SK-N-SH (cell line): ENCODE measurements around the gene HSF5. TPM values are rescaled to one million over a fixed set of nuclear protein-coding genes. Genes with fewer than 3 reads are reported as not detected.

Source experiments
- CTCF ChIA-PET: fragments of 300-600, 350-600 bp; formaldehyde crosslinking; extraction: SDS; loops from one replicate; lab custom pipeline; 2021; lab: Yijun Ruan, JAX
- POLR2A ChIA-PET: fragments of 350-600 bp; sonication (Branson Sonifier 250); formaldehyde crosslinking; extraction: SDS; loops from one replicate; lab custom pipeline; 2020; ENCODE audit warnings: antibody characterized with exemption, inconsistent platforms; lab: Yijun Ruan, JAX
- DNase-seq: peaks from one replicate; pipeline ENCODE4 v3.0.0; 2012
- H2AFZ ChIP-seq: fragments of 200-600 bp; sonication (generic); 2 replicates; pipeline ENCODE4 v1.8.1; 2016; ENCODE audit warnings: antibody characterized with exemption, mild to moderate bottlenecking, low read depth
- H3F3A ChIP-seq: fragments of 200-600 bp; sonication (generic); replicated peaks from 2 replicates; pipeline ENCODE3; 2016; ENCODE audit warnings: antibody characterized with exemption, mild to moderate bottlenecking; ENCODE audit not compliant: insufficient read depth
- H3K27ac ChIP-seq, 2 experiments: fragments of 200-500 bp in 1 of 2; fragments of 200-600 bp in 1 of 2; sonication (Bioruptor generic) in 1 of 2; sonication (generic), shearing (Covaris generic) in 1 of 2; 2 replicates each; pipeline versions ENCODE4 v1.5.1 to v1.6.1; 2014 to 2016; ENCODE audit warnings: low read depth in 2 of 2, inconsistent platforms in 1 of 2, low read length in 1 of 2, mild to moderate bottlenecking in 1 of 2, mixed read lengths in 1 of 2
- H3K27me3 ChIP-seq: fragments of 200-600 bp; sonication (generic), shearing (Covaris generic); 2 replicates; pipeline ENCODE4 v1.6.1; 2016; ENCODE audit warnings: mixed run types; ENCODE audit not compliant: insufficient read depth
- H3K36me3 ChIP-seq, 2 experiments: fragments of 200-500 bp in 1 of 2; fragments of 200-600 bp in 1 of 2; sonication (Bioruptor generic) in 1 of 2; sonication (generic) in 1 of 2; replicated peaks in 1 of 2; 2 replicates each; pipeline versions ENCODE3 to v1.5.1; 2014 to 2016; ENCODE audit warnings: low read length in 1 of 2, mild to moderate bottlenecking in 1 of 2; ENCODE audit not compliant: insufficient read depth in 2 of 2, control insufficient read depth in 1 of 2
- H3K4me1 ChIP-seq, 2 experiments: fragments of 200-500 bp in 1 of 2; fragments of 200-600 bp in 1 of 2; sonication (Bioruptor generic) in 1 of 2; sonication (generic), shearing (Covaris generic) in 1 of 2; 2 replicates each; pipeline versions ENCODE4 v1.5.1 to v1.6.1; 2014 to 2016; ENCODE audit warnings: low read depth in 1 of 2, low read length in 1 of 2, mixed run types in 1 of 2; ENCODE audit not compliant: insufficient read depth in 2 of 2, control insufficient read depth in 1 of 2
- H3K4me2 ChIP-seq: fragments of 200-600 bp; sonication (generic), shearing (Covaris generic); 2 replicates; pipeline ENCODE4 v1.6.1; 2017; ENCODE audit warnings: mixed run types
- H3K4me3 ChIP-seq, 2 experiments: fragments of 200-500 bp in 1 of 2; fragments of 200-600 bp in 1 of 2; sonication (Bioruptor generic) in 1 of 2; sonication (generic), shearing (Covaris generic) in 1 of 2; 2 replicates each; pipeline versions ENCODE4 v1.5.1 to v1.8.1; 2014 to 2016; ENCODE audit warnings: low read depth in 2 of 2, inconsistent platforms in 1 of 2, low read length in 1 of 2, mild to moderate bottlenecking in 1 of 2, mixed read lengths in 1 of 2, moderate library complexity in 1 of 2
- H3K79me2 ChIP-seq: fragments of 200-600 bp; sonication (generic); 2 replicates; pipeline ENCODE4 v1.8.1; 2017; ENCODE audit warnings: mild to moderate bottlenecking; ENCODE audit not compliant: insufficient read depth
- H3K9ac ChIP-seq: fragments of 200-600 bp; sonication (generic); 2 replicates; pipeline ENCODE4 v1.6.1; 2017; ENCODE audit warnings: mixed run types
- H3K9me2 ChIP-seq: fragments of 200-600 bp; sonication (generic); 2 replicates; pipeline ENCODE4 v1.6.1; 2017; ENCODE audit warnings: mixed run types
- H3K9me3 ChIP-seq: fragments of 200-600 bp; sonication (generic); 2 replicates; pipeline ENCODE4 v1.6.1; 2017; ENCODE audit warnings: mixed run types, mild to moderate bottlenecking, moderate library complexity
- H4K20me1 ChIP-seq: fragments of 200-600 bp; sonication (generic); 2 replicates; pipeline ENCODE4 v1.6.1; 2017; ENCODE audit warnings: mild to moderate bottlenecking, mixed run types; ENCODE audit not compliant: insufficient read depth
- CHD2 ChIP-seq: fragments of 150-350 bp; IDR thresholded peaks from 2 replicates; pipeline ENCODE4 v1.6.1; 2018; ENCODE audit warnings: low read length; ENCODE audit not compliant: partially characterized antibody
- EP300 ChIP-seq, 2 experiments: IDR thresholded peaks; 2 replicates each; pipeline versions ENCODE4 v1.4.0 to v1.6.1; 2012; ENCODE audit warnings: borderline replicate concordance in 1 of 2, low read depth in 1 of 2, low read length in 1 of 2
- EZH2phosphoT487 ChIP-seq: fragments of 200-600 bp; sonication (generic); IDR thresholded peaks from 2 replicates; pipeline ENCODE4 v1.6.1; 2017; ENCODE audit warnings: low read depth, mixed run types, mild to moderate bottlenecking, antibody characterized with exemption, moderate library complexity, borderline replicate concordance
- FOSL2 ChIP-seq: IDR thresholded peaks from 2 replicates; pipeline ENCODE4 v1.4.0; 2012; ENCODE audit warnings: low read depth, mild to moderate bottlenecking, moderate library complexity, borderline replicate concordance
- FOXM1 ChIP-seq: IDR thresholded peaks from 2 replicates; pipeline ENCODE4 v1.4.0; 2012; ENCODE audit warnings: low read depth, mild to moderate bottlenecking
- GABPA ChIP-seq: IDR thresholded peaks from 2 replicates; pipeline ENCODE4 v1.4.0; 2012; ENCODE audit warnings: low read depth, mild to moderate bottlenecking
- GATA2 ChIP-seq: sonication (generic); formaldehyde crosslinking; IDR thresholded peaks from 2 replicates; pipeline ENCODE4 v1.5.0; 2020; ENCODE audit warnings: mild to moderate bottlenecking, missing genetic modification reagents
- IRF3 ChIP-seq: fragments of 150-350 bp; IDR thresholded peaks from 2 replicates; pipeline ENCODE4 v1.6.1; 2016; ENCODE audit warnings: mild to moderate bottlenecking, low read depth, low read length
- JUND ChIP-seq: IDR thresholded peaks from 2 replicates; pipeline ENCODE4 v1.4.0; 2012
- MAX ChIP-seq: IDR thresholded peaks from 2 replicates; pipeline ENCODE4 v1.4.0; 2012; ENCODE audit warnings: low read depth
- MEF2A ChIP-seq: IDR thresholded peaks from 2 replicates; pipeline ENCODE4 v1.4.0; 2012; ENCODE audit warnings: low read depth, borderline replicate concordance
- MXI1 ChIP-seq: IDR thresholded peaks from 2 replicates; pipeline ENCODE4 v1.6.1; 2012; ENCODE audit warnings: mild to moderate bottlenecking, low read depth, low read length, improper control_type of control experiment
- NFIC ChIP-seq: IDR thresholded peaks from 2 replicates; pipeline ENCODE4 v1.4.0; 2012; ENCODE audit warnings: borderline replicate concordance
- PBX3 ChIP-seq: IDR thresholded peaks from 2 replicates; pipeline ENCODE4; 2012
- POLR2AphosphoS5 ChIP-seq: IDR thresholded peaks from 2 replicates; pipeline ENCODE4 v1.6.1; 2012; ENCODE audit warnings: low read depth, low read length
- RAD21 ChIP-seq: IDR thresholded peaks from 2 replicates; pipeline ENCODE4 v1.6.1; 2012; ENCODE audit warnings: mild to moderate bottlenecking, low read length
- RCOR1 ChIP-seq: fragments of 150-350 bp; IDR thresholded peaks from 2 replicates; pipeline ENCODE4 v1.6.1; 2017; ENCODE audit warnings: antibody characterized with exemption, low read length
- RFX5 ChIP-seq: IDR thresholded peaks from 2 replicates; pipeline ENCODE4 v1.6.1; 2012; ENCODE audit warnings: mild to moderate bottlenecking, improper control_type of control experiment, low read length
- RXRA ChIP-seq: IDR thresholded peaks from 2 replicates; pipeline ENCODE4 v1.4.0; 2012; ENCODE audit warnings: low read depth, mild to moderate bottlenecking, borderline replicate concordance
- SIN3A ChIP-seq: IDR thresholded peaks from 2 replicates; pipeline ENCODE4 v1.6.1; 2012; ENCODE audit warnings: low read depth, mild to moderate bottlenecking, low read length, moderate library complexity, borderline replicate concordance
- SMC3 ChIP-seq: IDR thresholded peaks from 2 replicates; pipeline ENCODE4 v1.6.1; 2012; ENCODE audit warnings: low read depth, low read length, improper control_type of control experiment
- TAF1 ChIP-seq: IDR thresholded peaks from 2 replicates; pipeline ENCODE4 v1.6.1; 2012; ENCODE audit warnings: low read depth, mild to moderate bottlenecking, low read length, moderate library complexity, borderline replicate concordance
- TCF12 ChIP-seq: IDR thresholded peaks from 2 replicates; pipeline ENCODE4 v1.4.0; 2012
- TEAD4 ChIP-seq: IDR thresholded peaks from 2 replicates; pipeline ENCODE4 v1.4.0; 2012; ENCODE audit warnings: mild to moderate bottlenecking, borderline replicate concordance; ENCODE audit not compliant: insufficient read depth
- USF2 ChIP-seq: fragments of 150-350 bp; IDR thresholded peaks from 2 replicates; pipeline ENCODE4 v1.6.1; 2017; ENCODE audit warnings: antibody characterized with exemption, low read length, low read depth, borderline replicate concordance
- YY1 ChIP-seq: IDR thresholded peaks from 2 replicates; pipeline ENCODE4 v1.4.0; 2012; ENCODE audit warnings: low read depth, mild to moderate bottlenecking
- WGBS: methylation state at CpG from one replicate; pipeline ENCODE4 v1.1.6; 2017; ENCODE audit warnings: low lambda C conversion rate; 5-methylcytosine and 5-hydroxymethylcytosine counted together
- polyA plus RNA-seq, 3 experiments: library from polyadenylated mRNA; depleted of rRNA; stranded (reverse); fragments of >200 nt; gene quantifications; 2 replicates each; pipeline ENCODE4 v1.2.3, GENCODE V29; 2012
- TF ChIP-seq, protein P1 (sequence below): IDR thresholded peaks from 2 replicates; pipeline ENCODE4 v1.4.0; 2012; ENCODE audit warnings: low read depth, borderline replicate concordance
- TF ChIP-seq, protein P2 (sequence below): fragments of 200-600 bp; sonication (generic); IDR thresholded peaks from 2 replicates; pipeline ENCODE4 v1.6.1; 2017; ENCODE audit warnings: antibody characterized with exemption, mild to moderate bottlenecking, moderate library complexity

HSF5 gene
- polyA plus RNA-seq, 1 of the 3 experiments (the other 2 are of a cell fraction): not detected

DNA sequence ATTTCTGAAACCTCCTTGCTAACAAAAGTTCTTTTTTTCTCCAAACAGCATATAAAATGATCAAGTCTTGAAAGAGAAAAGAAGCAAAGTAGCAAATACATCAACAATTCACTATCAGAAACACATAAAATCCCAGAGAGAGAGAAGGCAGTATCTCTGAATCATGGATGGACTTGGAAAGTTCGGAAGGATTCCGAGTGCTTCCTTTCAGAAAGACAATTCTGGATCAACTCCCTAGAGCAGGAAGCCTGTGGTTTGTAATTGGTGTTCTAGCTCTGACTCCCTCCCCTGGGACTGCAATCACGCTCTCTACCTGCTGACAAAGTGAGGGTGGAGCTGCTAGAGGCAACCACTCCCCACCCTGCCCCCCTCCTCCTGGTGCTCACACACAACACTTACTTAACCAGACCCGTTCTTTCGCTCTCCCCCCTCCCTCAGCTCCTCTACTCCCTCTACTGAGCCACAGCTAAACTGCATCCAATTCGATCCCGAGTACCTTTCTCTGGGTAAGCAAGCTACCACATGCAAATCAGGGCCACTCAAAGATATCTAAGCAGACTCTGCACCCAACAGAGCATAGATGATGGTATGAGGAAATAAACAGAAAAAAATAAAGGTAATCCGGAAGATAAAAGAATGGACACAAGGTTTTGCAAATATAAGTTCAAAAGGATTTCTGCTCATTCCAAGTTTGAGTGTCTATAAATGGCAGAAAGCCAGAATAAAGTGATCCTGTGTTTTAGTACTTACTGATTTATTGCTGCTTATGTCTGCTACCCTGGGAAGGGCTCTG lies 70.7 kb downstream of the HSF5 start, which contains the start of gene RNF43:
TSS of gene RNF43 (minus strand) at position 235 of the 793 bp plus-strand sequence. CDS start 1,957 bp downstream, outside the sequence.
- Histone ChIP-seq H3K27me3 (peaks cover 20% of the 10 kb centered on the region), H3K4me2 (peak within 1 kb of the TSS; percentile 69), H3K9me2 (no peaks in the 10 kb centered on the region), H3K36me3 (no peaks in the 10 kb centered on the region), H3F3A (no peaks in the 10 kb centered on the region), H4K20me1 (no peaks in the 10 kb centered on the region), H3K4me1 (peaks cover 0 to 6% of the 10 kb centered on the region in 2 experiments; a peak in 2 of 4 replicates), H3K9me3 (no peaks in the 10 kb centered on the region), H3K27ac (no peak within 1 kb of the TSS), H3K79me2 (no peaks in the 10 kb centered on the region), H2AFZ (peak within 1 kb of the TSS; percentile 66; the same call in 1 of the 2 replicates), H3K4me3 (peak within 1 kb of the TSS; percentile 33 to 50), H3K9ac (no peak within 1 kb of the TSS)
- POLR2A ChIA-PET: interaction anchor here (0.6 to 1.2 kb wide), 2 partner anchors 65 to 70 kb away, joined by 4 to 17 read pairs; partner anchors contain the start of gene SUPT4H1
- DNase-seq: peak; percentile 90
- CTCF ChIA-PET: interaction anchor here (0.6 to 5.9 kb wide), 72 partner anchors 8 to 240 kb away, joined by 3 to 51 read pairs (median 5); partner anchors contain the start of genes LPO, MKS1, MPO and SUPT4H1
- TF ChIP-seq MEF2A (no peak), MXI1 (peak; percentile 53), SMC3 (peak; percentile 87), USF2 (no peak), PBX3 (no peak), RCOR1 (0 out of 2 replicates have a peak, but pooled peaks have one; percentile 9), RXRA (no peak), GABPA (no peak), MAX (no peak), YY1 (no peak), POLR2AphosphoS5 (no peak), TAF1 (no peak), IRF3 (no peak), TCF12 (no peak), NFIC (no peak), FOSL2 (no peak), TEAD4 (no peak), SIN3A (no peak), CHD2 (peak; percentile 76), GATA2 (no peak), RFX5 (0 out of 2 replicates have a peak, but pooled peaks have one; percentile 41), JUND (no peak), EP300 (IDR thresholded peaks at IDR 0.05; ENCODE audit: borderline replicate concordance in 1 of 2, low read depth in 1 of 2, low read length in 1 of 2) (no peak), EZH2phosphoT487 (no peak), FOXM1 (no peak), RAD21 (peak; percentile 87)
- TF ChIP-seq, protein P1, sequence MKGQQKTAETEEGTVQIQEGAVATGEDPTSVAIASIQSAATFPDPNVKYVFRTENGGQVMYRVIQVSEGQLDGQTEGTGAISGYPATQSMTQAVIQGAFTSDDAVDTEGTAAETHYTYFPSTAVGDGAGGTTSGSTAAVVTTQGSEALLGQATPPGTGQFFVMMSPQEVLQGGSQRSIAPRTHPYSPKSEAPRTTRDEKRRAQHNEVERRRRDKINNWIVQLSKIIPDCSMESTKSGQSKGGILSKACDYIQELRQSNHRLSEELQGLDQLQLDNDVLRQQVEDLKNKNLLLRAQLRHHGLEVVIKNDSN: no peak
- TF ChIP-seq, protein P2, sequence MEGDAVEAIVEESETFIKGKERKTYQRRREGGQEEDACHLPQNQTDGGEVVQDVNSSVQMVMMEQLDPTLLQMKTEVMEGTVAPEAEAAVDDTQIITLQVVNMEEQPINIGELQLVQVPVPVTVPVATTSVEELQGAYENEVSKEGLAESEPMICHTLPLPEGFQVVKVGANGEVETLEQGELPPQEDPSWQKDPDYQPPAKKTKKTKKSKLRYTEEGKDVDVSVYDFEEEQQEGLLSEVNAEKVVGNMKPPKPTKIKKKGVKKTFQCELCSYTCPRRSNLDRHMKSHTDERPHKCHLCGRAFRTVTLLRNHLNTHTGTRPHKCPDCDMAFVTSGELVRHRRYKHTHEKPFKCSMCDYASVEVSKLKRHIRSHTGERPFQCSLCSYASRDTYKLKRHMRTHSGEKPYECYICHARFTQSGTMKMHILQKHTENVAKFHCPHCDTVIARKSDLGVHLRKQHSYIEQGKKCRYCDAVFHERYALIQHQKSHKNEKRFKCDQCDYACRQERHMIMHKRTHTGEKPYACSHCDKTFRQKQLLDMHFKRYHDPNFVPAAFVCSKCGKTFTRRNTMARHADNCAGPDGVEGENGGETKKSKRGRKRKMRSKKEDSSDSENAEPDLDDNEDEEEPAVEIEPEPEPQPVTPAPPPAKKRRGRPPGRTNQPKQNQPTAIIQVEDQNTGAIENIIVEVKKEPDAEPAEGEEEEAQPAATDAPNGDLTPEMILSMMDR: peak; percentile 79
- WGBS: 6% methylated on average over 8 of the region's 8 CpGs
